22Rv1 (cell line): ENCODE results near the gene MSI2.

Source experiments
- CTCF ChIP-seq: fragments of 450-650 bp; IDR thresholded peaks from 2 replicates; pipeline ENCODE4 v1.5.1; 2017; ENCODE audit warnings: mild to moderate bottlenecking
- ZFX ChIP-seq: fragments of 450-650 bp; IDR thresholded peaks from 2 replicates; pipeline ENCODE4 v1.6.1; 2017; ENCODE audit warnings: antibody characterized with exemption, borderline replicate concordance

- TF ChIP-seq CTCF (no peak), ZFX (no peak)
Observed at GRCh38 chr17:57429966-57430365, 173.6 kb downstream of the MSI2 start.
